ENCODE measurements around the gene MUC21.
"Not testable (repeated sequence)": the region's sequence is repeated elsewhere in the genome, so short reads cannot be mapped to it uniquely, and the experiment has no call there.

Gene MUC21

DNA sequence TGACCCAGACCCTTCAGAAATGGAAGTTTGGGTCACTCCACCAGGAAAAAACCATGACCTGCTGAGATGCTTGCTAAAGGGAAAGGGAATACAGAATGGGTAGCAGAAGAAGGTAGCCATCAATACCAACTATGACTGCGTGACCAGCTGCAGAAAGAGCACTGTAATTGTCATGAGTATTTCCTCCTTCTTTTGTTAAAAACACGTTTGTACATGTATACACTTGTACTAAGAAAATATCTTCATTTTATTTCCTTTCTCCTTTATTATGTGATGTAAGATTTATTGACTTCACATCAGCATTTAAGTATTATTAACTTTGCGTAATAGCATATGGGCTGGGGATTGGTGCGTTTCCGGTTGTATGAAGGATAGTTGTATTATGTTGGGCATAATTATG, 12.6 kb upstream of the MUC21 start:
- DNase-seq, result no peak

DNA sequence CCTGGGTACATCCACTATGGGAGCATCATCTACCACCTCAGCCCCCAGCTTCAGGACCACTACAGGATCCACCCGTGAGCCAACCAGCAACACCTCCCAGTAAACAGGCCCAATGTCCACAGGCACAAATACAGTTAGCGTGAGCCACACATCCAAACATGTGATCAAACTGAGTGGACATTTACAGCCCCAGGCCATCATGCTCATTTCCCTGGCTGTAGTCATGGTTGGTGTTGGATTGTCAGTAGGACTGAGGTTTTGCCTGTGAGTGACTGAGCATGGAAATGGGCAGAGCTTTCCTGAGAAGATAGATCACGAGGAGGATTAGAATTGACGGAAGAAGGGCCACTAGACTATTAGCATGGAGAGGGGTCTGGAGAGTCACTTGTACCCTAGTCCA, 10.7 kb upstream of the MUC21 start:
- DNase-seq, result no peak

DNA sequence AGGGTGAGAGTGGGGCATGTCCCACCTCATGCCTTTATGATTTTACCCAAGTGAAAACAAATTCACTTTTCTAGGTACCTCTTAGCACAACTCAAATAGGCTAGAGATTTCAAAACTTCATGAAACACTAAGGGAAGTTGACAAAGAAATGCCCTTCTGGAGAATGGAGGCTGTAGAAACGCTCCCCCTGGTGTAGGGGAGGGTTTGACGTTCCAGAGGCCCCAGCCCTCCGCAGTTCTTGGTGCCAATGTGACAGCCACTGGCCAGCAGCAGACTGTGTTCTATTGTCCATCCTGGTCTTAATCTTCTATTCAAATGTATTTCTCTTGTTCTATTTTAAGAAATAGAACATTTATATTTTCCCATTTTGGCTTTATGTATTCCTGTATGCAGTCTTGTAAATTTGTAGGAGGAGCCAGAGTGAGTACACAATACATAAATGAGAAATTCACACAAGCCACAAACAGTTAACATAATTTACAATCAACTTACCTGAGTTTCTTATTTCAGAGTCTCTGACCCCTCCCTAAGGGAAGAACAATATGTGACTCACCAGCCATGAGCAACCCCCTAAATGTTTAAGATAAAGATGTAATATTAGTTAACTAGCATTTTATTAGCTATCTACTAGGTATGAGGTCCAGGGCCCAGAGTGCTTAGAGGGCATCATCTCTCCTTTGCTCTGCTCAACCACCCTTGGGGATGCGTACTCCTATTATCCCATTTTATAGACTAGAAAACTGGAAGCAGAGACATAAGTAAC, 8.8 kb upstream of the MUC21 start:
- DNase-seq, result no peak

DNA sequence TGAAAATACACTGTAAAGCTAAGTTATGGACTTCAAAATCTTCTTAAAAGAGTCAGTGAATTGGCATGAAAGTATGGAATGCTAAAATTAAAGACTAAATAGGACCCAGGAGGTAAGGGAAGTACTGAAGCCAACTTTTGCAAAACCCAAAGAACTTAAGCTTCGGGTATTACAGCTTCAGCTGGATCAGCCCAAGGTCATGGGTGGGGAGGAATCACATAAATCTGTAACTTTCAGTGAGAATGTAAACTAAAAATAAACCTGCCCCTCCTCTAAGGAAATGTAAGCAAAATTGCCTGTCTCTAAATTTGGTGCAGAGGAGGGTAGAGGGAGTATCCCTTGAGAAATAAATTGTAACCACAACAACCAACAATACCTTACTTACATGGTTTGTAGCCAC, 4.4 kb upstream of the MUC21 start:
- DNase-seq, result no peak

DNA sequence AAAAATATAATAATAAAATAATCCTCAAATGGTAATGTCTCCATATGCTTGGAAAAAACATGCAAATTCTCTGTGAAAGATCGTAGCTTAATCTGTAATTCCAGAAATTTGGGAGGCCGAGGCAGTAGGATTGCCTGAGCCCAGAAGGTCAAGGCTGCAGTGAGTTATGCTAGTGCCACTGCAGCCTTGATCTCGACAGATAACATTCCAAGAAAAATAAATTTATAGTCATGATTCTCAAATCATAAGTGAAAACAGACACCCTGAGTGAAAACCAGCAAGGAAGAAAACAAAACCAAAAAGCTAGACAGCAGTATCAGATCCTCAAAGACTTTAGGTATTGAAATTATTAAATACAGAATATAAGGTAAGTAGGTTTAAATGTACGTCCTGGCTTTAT, 3.8 kb upstream of the MUC21 start:
- no peak for DNase-seq

DNA sequence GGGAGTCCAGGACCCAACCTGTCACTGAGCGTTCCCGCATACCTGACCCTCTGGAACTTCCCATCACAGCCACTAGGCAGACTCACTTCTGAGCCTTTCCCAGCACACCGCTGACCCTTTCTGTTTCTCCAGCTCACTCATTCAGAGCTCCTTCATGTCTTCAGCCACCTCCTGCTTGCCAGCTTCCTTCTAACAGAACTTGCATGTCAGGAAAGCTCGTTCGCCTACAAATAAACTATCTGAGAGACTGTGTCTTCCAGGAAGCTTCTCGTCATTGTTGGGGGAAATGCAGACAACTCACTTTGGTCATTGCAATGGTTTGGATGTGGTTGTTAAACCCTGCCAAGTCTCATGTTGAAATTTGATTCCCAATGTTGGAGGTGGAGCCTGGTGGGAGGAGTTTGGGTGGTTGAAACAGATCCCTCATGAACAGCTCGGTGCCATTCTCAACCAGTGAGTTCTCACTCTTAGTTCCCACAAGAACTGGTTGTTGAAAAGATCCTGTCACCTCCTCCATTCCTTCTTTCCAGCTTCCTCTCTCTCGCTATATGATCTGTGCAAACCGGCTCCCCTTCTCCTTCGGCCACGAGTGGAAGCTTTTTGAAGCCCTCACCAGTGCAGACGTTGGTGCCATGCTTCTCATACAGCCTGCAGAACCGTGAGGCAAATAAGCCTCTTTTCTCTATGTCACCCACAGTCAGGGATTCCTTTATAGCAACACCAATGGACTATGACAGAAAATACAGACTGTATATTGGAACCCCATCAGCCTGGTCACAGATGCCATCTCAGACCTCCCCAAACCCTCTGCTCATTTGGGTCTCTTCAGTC, 1.4 kb upstream of the MUC21 start:
- DNase-seq, result no peak

DNA sequence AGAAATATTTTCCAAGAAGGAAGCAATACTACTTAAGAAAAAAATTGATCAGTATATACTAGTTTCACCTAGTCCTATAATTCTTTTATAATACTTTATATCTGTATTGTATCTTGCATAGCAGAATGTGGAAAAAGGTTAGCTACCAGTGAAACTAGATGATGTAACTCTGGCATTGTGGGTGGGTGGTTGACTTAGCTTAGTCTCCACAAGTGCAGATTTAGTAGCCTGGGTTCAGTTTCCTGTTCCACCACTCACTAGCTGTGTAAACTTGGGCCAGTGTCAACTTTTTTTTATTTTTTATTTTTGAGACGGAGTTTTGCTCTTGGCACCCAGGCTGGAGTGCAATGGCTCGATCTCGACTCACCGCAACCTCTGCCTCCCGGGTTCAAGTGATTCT, 2.0 kb downstream of the MUC21 start:
- DNase-seq, result no peak

DNA sequence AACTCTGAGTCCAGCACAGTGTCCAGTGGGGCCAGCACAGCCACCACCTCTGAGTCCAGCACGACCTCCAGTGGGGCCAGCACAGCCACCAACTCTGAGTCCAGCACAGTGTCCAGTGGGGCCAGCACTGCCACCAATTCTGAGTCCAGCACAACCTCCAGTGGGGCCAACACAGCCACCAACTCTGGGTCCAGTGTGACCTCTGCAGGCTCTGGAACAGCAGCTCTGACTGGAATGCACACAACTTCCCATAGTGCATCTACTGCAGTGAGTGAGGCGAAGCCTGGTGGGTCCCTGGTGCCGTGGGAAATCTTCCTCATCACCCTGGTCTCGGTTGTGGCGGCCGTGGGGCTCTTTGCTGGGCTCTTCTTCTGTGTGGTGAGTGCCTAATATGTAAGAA, 3.8 kb downstream of the MUC21 start:
- DNase-seq, result no peak

DNA sequence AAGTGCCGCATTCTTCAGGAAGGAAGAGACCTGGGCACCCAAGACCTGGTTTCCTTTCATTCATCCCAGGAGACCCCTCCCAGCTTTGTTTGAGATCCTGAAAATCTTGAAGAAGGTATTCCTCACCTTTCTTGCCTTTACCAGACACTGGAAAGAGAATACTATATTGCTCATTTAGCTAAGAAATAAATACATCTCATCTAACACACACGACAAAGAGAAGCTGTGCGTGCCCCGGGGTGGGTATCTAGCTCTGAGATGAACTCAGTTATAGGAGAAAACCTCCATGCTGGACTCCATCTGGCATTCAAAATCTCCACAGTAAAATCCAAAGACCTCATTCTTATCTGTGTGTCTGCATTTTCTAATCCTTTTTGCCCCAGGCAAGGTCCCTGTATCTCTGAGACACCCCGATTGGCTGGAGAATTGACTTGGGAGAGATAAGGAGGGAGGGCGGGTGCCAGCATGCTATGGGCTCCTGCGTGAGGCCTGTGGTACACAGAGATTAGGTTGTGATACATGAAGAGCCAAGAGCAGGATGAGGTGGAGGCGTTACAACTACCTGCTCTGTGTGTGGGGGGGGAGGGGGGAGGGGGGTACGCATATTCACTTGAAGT, 4.8 kb downstream of the MUC21 start:
- DNase-seq, result no peak

DNA sequence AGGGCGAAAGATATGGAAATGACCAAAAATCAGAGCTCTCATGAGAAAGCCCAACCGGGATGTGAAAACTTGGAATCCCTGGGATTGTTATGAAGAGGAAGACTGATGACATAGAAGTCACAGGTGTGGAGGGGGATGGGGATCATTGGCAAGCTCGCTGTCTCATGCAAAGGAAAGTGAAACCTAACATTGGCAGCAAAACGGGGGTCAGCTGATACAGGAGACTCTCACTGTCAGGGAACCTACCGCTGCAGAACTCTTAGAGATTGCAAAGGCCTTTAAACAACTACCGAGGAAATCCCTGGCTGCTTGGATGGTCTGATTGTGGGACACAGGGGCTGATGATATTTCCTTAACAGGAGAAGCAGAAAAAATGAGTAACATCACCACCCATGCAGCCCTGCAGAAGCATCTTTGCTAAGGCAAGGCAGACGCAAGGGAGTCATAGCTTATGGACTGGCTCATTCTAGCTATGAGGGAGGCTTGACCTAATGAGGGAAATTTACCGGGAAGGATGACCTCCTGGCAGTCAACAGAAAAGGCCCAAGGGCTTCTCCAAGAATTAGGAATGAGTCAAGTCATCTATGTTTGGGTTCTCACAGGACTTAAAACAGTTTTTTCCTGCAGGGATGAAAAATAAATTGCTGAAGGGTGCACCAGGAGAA, 7.0 kb downstream of the MUC21 start:
- DNase-seq, result no peak

DNA sequence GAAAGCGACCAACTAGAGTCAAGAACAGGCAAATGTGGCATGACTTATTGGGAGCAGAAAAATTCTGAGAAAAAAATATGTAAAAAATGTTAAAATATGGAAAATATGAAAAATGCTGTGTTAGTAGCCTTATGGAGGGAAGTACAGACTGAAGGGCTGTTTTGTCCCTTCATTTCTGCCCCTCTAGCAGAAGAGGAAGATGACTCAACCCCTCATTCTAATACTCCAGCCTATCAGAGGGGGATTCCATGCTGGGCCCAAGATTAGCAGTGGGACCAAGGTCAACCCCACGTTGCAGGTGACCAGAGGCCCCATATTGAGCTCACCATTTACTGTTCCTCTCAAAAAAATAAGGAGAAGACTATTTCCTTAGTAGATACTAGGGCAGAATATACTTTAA, 8.4 kb downstream of the MUC21 start:
- no peak for DNase-seq

DNA sequence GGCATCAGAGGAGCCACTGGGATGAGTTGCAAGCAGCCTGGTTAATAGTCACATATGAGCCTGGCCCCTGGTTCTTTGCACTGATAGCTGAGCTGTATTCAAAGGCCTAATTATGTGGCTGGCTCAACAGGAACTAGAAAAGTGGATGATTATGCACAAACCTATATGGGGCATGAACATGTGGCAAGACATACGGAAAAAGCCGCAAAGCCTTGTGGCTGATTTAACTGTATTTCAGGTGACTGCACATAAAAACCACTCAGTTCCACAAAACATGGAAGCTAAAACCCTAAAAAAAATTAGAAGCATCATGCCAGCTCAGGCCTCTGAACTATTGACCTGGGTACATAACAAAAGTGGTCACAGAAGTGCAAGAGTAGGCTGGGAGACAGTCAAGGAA, 13.8 kb downstream of the MUC21 start:
- no peak for DNase-seq

DNA sequence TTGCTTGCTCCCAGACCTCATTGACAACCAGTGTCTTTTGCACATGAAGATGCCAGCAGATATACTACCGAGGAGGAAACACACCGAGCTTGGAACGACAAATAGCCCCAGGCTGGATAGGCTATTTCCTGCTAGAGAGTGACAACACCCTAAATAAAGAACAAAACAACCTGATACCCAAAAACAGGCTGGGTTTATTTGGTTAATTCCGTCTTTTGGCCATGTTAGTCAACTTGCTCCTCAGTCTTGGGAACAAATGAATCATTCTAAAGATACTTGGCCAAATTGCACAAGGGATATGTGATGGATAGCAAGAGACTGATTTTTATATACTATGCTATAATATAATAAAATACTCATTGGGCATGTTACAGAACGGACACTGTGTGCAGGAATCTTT, 15.3 kb downstream of the MUC21 start:
- DNase-seq, result no peak

DNA sequence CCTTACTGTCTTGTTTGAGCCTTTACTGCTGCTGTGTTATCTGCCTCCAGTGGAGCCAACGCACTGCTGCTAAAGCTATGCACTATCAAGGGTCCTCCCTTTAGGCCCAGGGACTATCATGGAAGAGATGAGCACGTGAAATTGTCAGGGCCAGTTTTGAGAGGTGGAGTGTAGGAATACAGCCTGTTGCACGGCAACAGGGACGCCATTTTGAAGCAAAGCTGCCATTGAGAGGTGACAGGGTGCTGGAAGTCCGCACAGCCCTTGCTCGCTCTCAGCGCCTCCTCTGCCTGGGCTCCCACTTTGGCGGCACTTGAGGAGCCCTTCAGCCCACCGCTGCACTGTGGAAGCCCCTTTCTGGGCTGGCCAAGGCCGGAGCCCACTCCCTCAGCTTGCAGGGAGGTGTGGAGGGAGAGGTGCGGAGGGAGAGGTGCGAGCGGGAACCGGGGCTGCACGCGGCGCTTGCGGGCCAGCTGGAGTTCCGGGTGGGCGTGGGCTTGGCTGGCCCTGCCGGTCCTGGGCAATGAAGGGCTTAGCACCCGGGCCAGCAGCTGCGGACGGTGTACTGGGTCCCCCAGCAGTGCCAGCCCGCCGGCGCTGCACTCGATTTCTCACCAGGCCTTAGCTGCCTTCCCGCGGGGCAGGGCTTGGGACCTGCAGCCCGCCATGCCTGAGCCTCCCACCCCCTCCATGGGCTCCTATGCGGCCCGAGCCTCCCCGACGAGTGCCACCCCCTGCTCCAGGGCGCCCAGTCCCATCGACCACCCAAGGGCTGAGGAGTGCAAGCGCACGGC, 16.7 kb downstream of the MUC21 start:
- DNase-seq, result not testable (repeated sequence)

DNA sequence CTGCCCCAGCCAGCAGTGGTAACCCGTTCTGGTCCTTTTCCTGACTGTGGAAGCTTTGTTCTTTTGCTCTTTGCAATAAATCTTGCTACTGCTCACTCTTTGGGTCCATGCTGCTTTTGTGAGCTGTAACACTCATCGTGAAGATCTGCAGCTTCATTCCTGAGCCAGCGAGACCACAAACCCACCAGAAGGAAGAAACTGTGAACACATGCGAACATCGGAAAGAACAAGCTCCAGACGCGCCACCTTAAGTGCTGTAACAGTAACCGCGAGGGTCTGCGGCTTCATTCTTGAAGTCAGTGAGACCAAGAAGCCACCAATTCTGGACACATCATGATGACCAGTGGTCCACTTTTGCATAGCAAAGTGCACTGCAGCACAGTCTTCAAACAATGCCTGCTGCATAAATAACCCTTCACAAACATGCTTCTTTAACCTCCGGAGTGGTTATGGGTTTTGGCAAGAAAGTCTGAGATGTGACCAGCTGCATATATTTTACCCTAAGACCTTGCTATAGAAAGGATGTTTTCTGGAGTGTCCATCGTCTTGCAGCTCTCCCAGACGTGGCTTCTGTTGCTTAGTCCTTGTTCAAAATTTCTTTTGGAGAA, 17.9 kb downstream of the MUC21 start:
- no peak for DNase-seq

DNA sequence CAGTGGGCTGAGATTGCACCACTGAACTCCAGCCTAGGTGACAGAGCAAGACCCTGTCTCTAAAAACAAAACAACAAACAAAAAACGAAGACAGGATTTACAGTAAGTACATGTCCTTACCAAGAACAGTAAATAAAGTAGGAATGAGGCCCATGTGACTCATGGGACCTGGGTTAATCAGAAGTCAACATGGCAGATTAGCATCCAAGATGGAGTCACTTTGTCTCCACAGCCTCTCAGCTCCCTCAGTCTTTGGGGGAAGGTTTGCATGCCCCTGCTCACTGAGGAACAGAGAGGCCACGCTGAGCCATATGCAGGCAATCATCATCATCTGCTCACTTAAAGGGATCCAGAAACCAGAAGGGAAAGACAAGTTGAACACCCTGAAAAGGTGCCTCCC, 19.0 kb downstream of the MUC21 start:
- no peak for DNase-seq

DNA sequence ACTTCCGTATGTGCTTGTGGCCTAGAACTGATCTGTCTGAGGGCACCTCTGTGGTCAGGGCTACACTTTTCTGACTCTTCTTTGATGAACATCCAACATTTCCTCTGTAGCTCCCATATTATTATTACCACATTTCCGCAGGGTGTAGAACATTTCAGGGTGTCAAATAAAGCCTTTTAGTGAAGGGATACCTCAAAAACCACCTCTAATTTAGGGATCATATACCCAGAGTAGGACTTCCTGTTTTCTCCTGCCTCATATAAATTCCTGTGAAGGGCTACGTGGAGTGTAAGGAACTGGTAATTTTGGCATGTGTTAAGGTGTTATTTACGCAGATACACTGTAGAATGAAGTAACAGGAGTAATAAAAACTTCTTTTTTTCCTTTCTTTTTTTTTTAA, 21.3 kb downstream of the MUC21 start:
- no peak for DNase-seq

DNA sequence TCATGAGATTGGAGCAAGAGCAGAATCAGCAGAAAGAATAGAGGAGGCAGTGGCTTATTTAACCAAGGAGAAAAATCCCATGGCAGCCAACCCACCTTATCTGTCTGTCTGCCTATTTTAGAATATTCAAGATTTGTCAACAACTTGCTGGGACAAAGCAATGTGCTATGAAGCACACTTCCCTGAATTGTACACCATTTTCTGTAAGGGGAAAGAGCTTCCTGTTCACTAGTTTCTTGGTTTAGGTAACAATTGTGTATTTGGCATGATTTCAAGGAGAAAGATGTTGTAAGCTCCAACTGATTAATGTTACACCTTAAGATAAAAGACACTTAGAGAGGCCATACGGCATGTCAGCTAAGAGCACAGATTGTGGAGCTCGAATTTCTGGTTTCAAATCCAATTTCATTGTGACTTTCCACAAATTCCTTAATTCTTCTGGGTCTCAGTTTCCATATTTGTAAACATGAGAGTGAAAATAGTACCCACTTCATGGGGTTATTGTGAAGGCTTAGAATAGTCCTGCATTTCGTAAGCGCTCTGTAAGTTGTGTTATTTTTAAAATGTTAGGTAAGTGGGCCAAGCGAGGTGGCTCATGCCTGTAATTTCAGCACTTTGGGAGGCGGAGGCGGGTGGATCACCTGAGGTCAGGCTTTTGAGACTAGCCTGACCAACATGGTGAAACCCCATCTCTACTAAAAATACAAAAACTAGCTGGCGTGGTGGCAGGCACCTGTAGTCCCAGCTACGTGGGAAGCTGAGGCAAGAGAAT, 21.9 kb downstream of the MUC21 start:
- no peak for DNase-seq

DNA sequence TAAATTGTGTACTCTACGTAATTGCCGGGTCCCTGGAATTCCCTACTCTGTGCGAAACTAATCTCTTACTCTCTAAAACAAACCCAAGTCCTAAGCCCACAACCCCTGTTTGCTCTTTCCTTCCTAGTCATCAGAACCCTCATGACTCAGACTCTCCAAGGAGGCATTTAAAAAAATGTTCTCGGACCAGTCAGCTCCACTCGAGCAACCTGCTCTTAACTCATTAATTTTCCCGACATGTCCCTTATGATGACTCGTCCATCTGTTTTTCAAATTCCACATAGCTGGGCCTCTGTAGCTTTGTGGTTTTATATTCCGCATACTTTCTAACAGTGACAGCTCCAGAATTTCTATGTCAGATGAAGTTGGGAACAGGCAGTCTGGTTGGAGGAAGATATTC, 24.2 kb downstream of the MUC21 start:
- DNase-seq, result no peak

DNA sequence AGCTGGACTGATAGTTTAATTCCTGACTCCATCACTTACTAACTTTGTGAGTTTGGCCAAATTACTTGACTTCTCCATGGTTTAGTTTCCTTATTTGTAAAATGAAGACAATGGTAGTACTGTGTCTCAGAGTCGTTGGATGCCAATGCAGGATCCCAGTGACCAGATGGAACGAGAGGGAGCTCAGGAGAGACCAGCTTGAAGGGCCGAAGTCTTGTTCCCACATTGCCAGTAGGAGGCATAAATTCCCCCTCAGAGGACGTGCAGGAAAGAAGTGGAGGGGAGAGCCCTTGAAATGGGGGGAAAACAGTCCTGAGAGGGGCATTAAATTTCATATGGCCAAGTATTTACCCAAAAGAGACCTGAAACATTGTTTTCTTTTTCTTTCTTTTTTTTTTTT, 24.6 kb downstream of the MUC21 start:
- no peak for DNase-seq

DNA sequence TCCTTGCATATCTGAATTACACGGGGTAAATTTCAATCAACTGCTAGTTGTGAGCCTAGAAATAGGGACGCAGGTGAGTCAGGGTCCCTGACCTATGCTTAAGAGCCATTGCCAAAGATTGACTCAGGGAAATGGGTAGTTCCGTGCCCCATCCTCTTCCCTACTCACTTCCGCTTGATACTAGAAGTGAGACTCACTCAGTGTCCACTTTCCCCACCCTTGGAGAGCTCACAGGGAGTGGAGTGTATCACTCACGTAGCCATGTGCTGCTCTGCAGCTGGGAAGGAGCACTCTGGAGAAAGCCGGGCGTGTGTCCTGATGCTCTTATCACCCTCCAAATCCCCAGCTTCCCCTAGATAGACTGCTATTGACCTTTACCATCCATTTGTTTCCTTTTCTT, 26.2 kb downstream of the MUC21 start:
- no peak for DNase-seq
